Keratinocyte (primary cell): ENCODE results near the gene COL4A5. TPM values are rescaled to one million over a fixed set of nuclear protein-coding genes. Genes with fewer than 3 reads are reported as not detected.

Experiments used
- DNase-seq: peaks from one replicate; pipeline ENCODE4 v3.0.0-alpha.2; 2011; ENCODE audit warnings: low read depth, missing footprints, low spot score
- FAIRE-seq: peaks from 2 replicates; lab custom pipeline; 2011; peaks lifted over from hg19 to GRCh38; lab: Jason Lieb, UNC
- H2AFZ ChIP-seq: 2 replicates; pipeline ENCODE4 v1.6.0; 2012; ENCODE audit warnings: low read length, control low read depth, inconsistent platforms; ENCODE audit not compliant: control insufficient read depth
- H3K27ac ChIP-seq: 2 replicates; pipeline ENCODE4 v1.5.1; 2011; ENCODE audit warnings: low read length; ENCODE audit not compliant: control insufficient read depth, insufficient read depth
- H3K27me3 ChIP-seq: 3 replicates; pipeline ENCODE4 v1.6.0; 2011; ENCODE audit warnings: low read length; ENCODE audit not compliant: control insufficient read depth, insufficient read depth; ENCODE audit errors: extremely low read depth
- H3K36me3 ChIP-seq, 2 experiments: 2 replicates in 1 of 2; 3 replicates in 1 of 2; pipeline ENCODE4 v1.5.1; 2011; ENCODE audit warnings: low read length in 2 of 2, mild to moderate bottlenecking in 1 of 2; ENCODE audit not compliant: control insufficient read depth in 2 of 2, insufficient read depth in 2 of 2; ENCODE audit errors: extremely low read depth in 1 of 2
- H3K4me1 ChIP-seq: 3 replicates; pipeline ENCODE4 v1.5.1; 2011; ENCODE audit warnings: low read length; ENCODE audit not compliant: control insufficient read depth, insufficient read depth; ENCODE audit errors: extremely low read depth
- H3K4me2 ChIP-seq: 3 replicates; pipeline ENCODE4 v1.6.0; 2011; ENCODE audit warnings: low read depth, low read length; ENCODE audit not compliant: control insufficient read depth, insufficient read depth; ENCODE audit errors: extremely low read depth
- H3K4me3 ChIP-seq, 3 experiments: fragments of 200-600 bp in 1 of 3; sonication (generic) in 1 of 3; 2 replicates in 2 of 3; 3 replicates in 1 of 3; pipeline ENCODE4 v1.5.1; 2011 to 2016; ENCODE audit warnings: low read length in 3 of 3, mild to moderate bottlenecking in 3 of 3, control low read depth in 2 of 3, inconsistent platforms in 1 of 3, low read depth in 1 of 3, mixed read lengths in 1 of 3, mixed run types in 1 of 3, moderate library complexity in 1 of 3; ENCODE audit not compliant: control insufficient read depth in 2 of 3, insufficient read depth in 2 of 3; ENCODE audit errors: extremely low read depth in 1 of 3
- H3K79me2 ChIP-seq: 2 replicates; pipeline ENCODE4 v1.6.0; 2012; ENCODE audit warnings: low read length; ENCODE audit not compliant: control insufficient read depth, insufficient read depth
- H3K9ac ChIP-seq: 3 replicates; pipeline ENCODE4 v1.6.0; 2011; ENCODE audit warnings: low read length; ENCODE audit not compliant: control insufficient read depth, insufficient read depth; ENCODE audit errors: extremely low read depth
- H3K9me1 ChIP-seq: 3 replicates; pipeline ENCODE4 v1.6.0; 2011; ENCODE audit warnings: low read length; ENCODE audit not compliant: control insufficient read depth, insufficient read depth; ENCODE audit errors: extremely low read depth
- H3K9me3 ChIP-seq: 2 replicates; pipeline ENCODE4 v1.5.1; 2012; ENCODE audit warnings: low read depth, low read length; ENCODE audit not compliant: control insufficient read depth
- H4K20me1 ChIP-seq: 3 replicates; pipeline ENCODE4 v1.6.0; 2011; ENCODE audit warnings: low read length; ENCODE audit not compliant: control insufficient read depth, insufficient read depth; ENCODE audit errors: extremely low read depth
- EZH2 ChIP-seq: IDR thresholded peaks from one replicate; pipeline ENCODE4 v1.6.1; 2012; ENCODE audit warnings: inconsistent platforms, mild to moderate bottlenecking, low read length, moderate library complexity
- dilution Hi-C: fragments of 300-500 bp; cut with MboI; formaldehyde crosslinking; loops from one replicate; pipeline ENCODE4 v1.7.0; 2020; ENCODE audit warnings: low sequenced_read_pairs; ENCODE audit not compliant: extremely low pct_ligation_motif_present
- polyA plus RNA-seq, 5 experiments: library from polyadenylated mRNA; depleted of rRNA in 3 of 5; stranded (reverse) in 3 of 5; stranded (forward) in 1 of 5; unstranded in 1 of 5; fragments of >200 nt; gene quantifications; 1 replicate in 1 of 5; 2 replicates in 3 of 5; 3 replicates in 1 of 5; pipeline versions ENCODE4 v1.2.1 to v1.2.3, GENCODE V29; 2011 to 2012; ENCODE audit warnings: missing spikeins in 2 of 5, low read depth in 1 of 5, low replicate concordance in 1 of 5
- TF ChIP-seq, protein P1 (sequence below), 3 experiments: IDR thresholded peaks in 1 of 3; conservative IDR thresholded peaks in 1 of 3; optimal IDR thresholded peaks in 1 of 3; 2 replicates in 2 of 3; 3 replicates in 1 of 3; pipeline versions ENCODE3 to v1.5.1; 2011; ENCODE audit warnings: low read length in 3 of 3, mild to moderate bottlenecking in 3 of 3, moderate library complexity in 2 of 3, control low read depth in 1 of 3, inconsistent platforms in 1 of 3; ENCODE audit not compliant: insufficient read depth in 2 of 3; ENCODE audit errors: extremely low read depth in 1 of 3

The COL4A5 gene
- polyA plus RNA-seq, 1 donor (not counting 4 experiments of a cell fraction or from before 2014, with no cell fraction given): 53.2 TPM

DNA sequence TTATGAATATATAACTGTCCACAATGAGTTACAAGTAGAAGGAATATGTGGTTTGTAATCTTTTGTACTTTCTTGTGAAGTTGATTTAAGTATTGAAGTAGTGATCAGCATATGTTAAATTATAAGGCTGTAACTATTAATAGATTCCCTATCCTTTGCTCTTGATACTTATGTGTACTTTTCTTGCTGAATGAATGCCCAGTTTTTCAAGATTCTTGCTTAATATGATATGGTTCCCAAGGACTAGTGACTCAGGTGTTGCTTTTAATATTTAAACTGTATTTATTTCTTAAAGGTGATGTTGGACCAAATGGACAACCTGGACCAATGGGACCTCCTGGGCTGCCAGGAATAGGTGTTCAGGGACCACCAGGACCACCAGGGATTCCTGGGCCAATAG lies 175.0 kb downstream of the COL4A5 start:
- no peaks in the 10 kb centered on the region for H4K20me1 ChIP-seq
- H3K4me1 ChIP-seq: no peaks in the 10 kb centered on the region
- FAIRE-seq (no peak), DNase-seq (no peak)
- H3K36me3 ChIP-seq: peaks cover 0 to 5% of the 10 kb centered on the region in 2 experiments
- H3K9me3 ChIP-seq: no peaks in the 10 kb centered on the region
- H3K27ac ChIP-seq: no peak overlapping the region
- no peak overlapping the region for H3K4me2 ChIP-seq
- H3K9me1 ChIP-seq: no peaks in the 10 kb centered on the region
- no peak overlapping the region for H3K4me3 ChIP-seq
- no peak for TF ChIP-seq EZH2
- TF ChIP-seq, protein P1, sequence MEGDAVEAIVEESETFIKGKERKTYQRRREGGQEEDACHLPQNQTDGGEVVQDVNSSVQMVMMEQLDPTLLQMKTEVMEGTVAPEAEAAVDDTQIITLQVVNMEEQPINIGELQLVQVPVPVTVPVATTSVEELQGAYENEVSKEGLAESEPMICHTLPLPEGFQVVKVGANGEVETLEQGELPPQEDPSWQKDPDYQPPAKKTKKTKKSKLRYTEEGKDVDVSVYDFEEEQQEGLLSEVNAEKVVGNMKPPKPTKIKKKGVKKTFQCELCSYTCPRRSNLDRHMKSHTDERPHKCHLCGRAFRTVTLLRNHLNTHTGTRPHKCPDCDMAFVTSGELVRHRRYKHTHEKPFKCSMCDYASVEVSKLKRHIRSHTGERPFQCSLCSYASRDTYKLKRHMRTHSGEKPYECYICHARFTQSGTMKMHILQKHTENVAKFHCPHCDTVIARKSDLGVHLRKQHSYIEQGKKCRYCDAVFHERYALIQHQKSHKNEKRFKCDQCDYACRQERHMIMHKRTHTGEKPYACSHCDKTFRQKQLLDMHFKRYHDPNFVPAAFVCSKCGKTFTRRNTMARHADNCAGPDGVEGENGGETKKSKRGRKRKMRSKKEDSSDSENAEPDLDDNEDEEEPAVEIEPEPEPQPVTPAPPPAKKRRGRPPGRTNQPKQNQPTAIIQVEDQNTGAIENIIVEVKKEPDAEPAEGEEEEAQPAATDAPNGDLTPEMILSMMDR (optimal IDR thresholded peaks at IDR 0.05 in 1 of 3, IDR thresholded peaks at IDR 0.05 in 1 of 3, conservative IDR thresholded peaks at IDR 0.05 in 1 of 3; ENCODE audit: extremely low read depth in 1 of 3, insufficient read depth in 2 of 3, low read length in 3 of 3): no peak
- dilution Hi-C loops: no loop called here
- H3K9ac ChIP-seq: no peak overlapping the region
- H2AFZ ChIP-seq: no peak overlapping the region
- H3K27me3 ChIP-seq: no peaks in the 10 kb centered on the region
- no peaks in the 10 kb centered on the region for H3K79me2 ChIP-seq

DNA sequence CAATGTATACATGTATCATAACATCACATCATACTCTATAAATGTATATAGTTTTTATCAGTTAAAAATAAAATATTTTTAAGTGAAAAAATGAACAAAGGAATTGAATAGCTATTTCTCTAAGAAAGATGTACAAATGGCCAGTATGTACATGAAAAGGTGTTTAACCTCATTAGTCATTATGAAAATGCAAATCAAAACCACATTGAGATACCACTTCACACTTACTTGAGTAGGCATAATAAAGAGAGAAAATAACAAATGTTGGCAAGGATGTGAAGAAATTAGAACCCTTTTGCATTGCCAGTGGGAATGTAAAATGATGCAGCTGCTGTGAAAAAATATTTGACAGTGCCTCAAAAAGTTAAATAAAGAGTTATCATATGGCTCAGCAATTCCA lies 201.2 kb downstream of the COL4A5 start:
- peaks cover 0 to under 1% of the 10 kb centered on the region in 2 experiments for H3K36me3 ChIP-seq
- H3K4me1 ChIP-seq: no peaks in the 10 kb centered on the region
- no peaks in the 10 kb centered on the region for H3K9me1 ChIP-seq
- dilution Hi-C loops: no loop called here
- no peaks in the 10 kb centered on the region for H3K9me3 ChIP-seq
- TF ChIP-seq, protein P1 (optimal IDR thresholded peaks at IDR 0.05 in 1 of 3, IDR thresholded peaks at IDR 0.05 in 1 of 3, conservative IDR thresholded peaks at IDR 0.05 in 1 of 3; ENCODE audit: extremely low read depth in 1 of 3, insufficient read depth in 2 of 3, low read length in 3 of 3): no peak
- no peak for TF ChIP-seq EZH2
- DNase-seq (no peak), FAIRE-seq (no peak)
- H4K20me1 ChIP-seq: no peaks in the 10 kb centered on the region
- H3K27ac ChIP-seq: no peak overlapping the region
- H3K4me2 ChIP-seq: no peak overlapping the region
- H2AFZ ChIP-seq: no peak overlapping the region
- no peak overlapping the region for H3K4me3 ChIP-seq
- no peaks in the 10 kb centered on the region for H3K79me2 ChIP-seq
- H3K27me3 ChIP-seq: no peaks in the 10 kb centered on the region
- no peak overlapping the region for H3K9ac ChIP-seq
